Smooth muscle cell (in vitro differentiated cells): ENCODE data around the gene MIB1. TPM values are rescaled to one million over a fixed set of nuclear protein-coding genes. Genes with fewer than 3 reads are reported as not detected.

Experiments used
- DNase-seq: peaks from one replicate; lab custom pipeline; 2025; ENCODE audit not compliant: unreplicated experiment; lab: John Stamatoyannopoulos, UW
- H2AFZ ChIP-seq: fragments of 200-600 bp; sonication (generic); 2 replicates; pipeline ENCODE4 v1.6.0; 2016; ENCODE audit warnings: antibody characterized with exemption, low read depth, mild to moderate bottlenecking
- H3F3A ChIP-seq: fragments of 200-600 bp; sonication (generic); 2 replicates; pipeline ENCODE4 v1.6.0; 2017; ENCODE audit warnings: antibody characterized with exemption, low read depth
- H3K27ac ChIP-seq: fragments of 200-600 bp; sonication (generic); 2 replicates; pipeline ENCODE4 v1.5.1; 2016; ENCODE audit warnings: low read depth, mild to moderate bottlenecking
- H3K27me3 ChIP-seq: fragments of 200-600 bp; sonication (generic); 2 replicates; pipeline ENCODE4 v1.6.1; 2016; ENCODE audit warnings: low read depth, mild to moderate bottlenecking
- H3K36me3 ChIP-seq: fragments of 200-600 bp; sonication (generic); 2 replicates; pipeline ENCODE4 v1.5.1; 2016; ENCODE audit warnings: low read depth
- H3K4me1 ChIP-seq: fragments of 200-600 bp; sonication (generic); 2 replicates; pipeline ENCODE4 v1.5.1; 2016; ENCODE audit warnings: low read depth
- H3K4me2 ChIP-seq: fragments of 200-600 bp; sonication (generic); 2 replicates; pipeline ENCODE4 v1.6.0; 2016; ENCODE audit warnings: mild to moderate bottlenecking
- H3K4me3 ChIP-seq: fragments of 200-600 bp; sonication (generic); 2 replicates; pipeline ENCODE4 v1.5.1; 2016; ENCODE audit warnings: mild to moderate bottlenecking
- H3K79me2 ChIP-seq: fragments of 200-600 bp; sonication (generic); 2 replicates; pipeline ENCODE4 v1.6.0; 2016; ENCODE audit warnings: low read depth, mild to moderate bottlenecking
- H3K9ac ChIP-seq: fragments of 200-600 bp; sonication (generic); 2 replicates; pipeline ENCODE4 v1.6.0; 2016; ENCODE audit warnings: low read depth
- H3K9me3 ChIP-seq: fragments of 200-600 bp; sonication (generic); replicated peaks from 2 replicates; pipeline ENCODE4 v1.5.1; 2016; ENCODE audit warnings: low read depth
- H4K20me1 ChIP-seq: fragments of 200-600 bp; sonication (generic); 2 replicates; pipeline ENCODE4 v1.6.0; 2016; ENCODE audit warnings: low read depth
- WGBS: methylation state at CpG from one replicate; pipeline ENCODE4 v1.1.7; 2016; ENCODE audit warnings: low lambda C conversion rate; 5-methylcytosine and 5-hydroxymethylcytosine counted together
- polyA plus RNA-seq: library from polyadenylated mRNA; unstranded; fragments of >200 nt; fragmentation: Nextera tagmentation; extraction: Ambion mirVana; gene quantifications from 2 replicates; pipeline ENCODE4 v1.2.1, GENCODE V29; 2016
- total RNA-seq: library from RNA; depleted of rRNA; stranded (reverse); fragments of >200 nt; gene quantifications from 2 replicates; pipeline ENCODE4 v1.2.3, GENCODE V29; 2014
- TF ChIP-seq, protein P1 (sequence below): fragments of 200-600 bp; sonication (generic); IDR thresholded peaks from 2 replicates; pipeline ENCODE4 v1.5.1; 2017; ENCODE audit warnings: borderline replicate concordance, mild to moderate bottlenecking, antibody characterized with exemption; ENCODE audit not compliant: insufficient read depth, poor library complexity, severe bottlenecking

The MIB1 gene
- total and polyA plus RNA-seq, 2 experiments from 2014 or later = 9.2 to 69.1 TPM

DNA sequence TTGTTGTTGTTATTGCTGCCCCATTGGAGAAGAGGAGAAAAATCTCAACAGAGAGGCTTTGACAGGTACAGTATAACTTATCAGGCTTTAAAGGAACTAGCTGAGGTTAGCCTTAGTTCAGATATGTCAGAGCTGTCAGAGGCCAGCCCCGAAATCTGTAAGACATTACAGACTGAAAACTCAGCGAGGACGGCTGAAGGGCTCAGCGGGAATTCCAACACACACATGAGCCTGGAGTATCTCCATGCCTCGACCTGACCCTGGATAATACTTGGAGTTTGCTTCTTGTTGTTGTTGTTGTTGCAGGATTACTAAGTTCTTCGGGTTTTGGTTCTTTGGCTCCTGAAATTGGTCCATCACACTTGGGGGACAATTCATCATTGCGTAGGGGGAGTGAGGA is 166.9 kb downstream of the MIB1 start:
- TF ChIP-seq, protein P1, sequence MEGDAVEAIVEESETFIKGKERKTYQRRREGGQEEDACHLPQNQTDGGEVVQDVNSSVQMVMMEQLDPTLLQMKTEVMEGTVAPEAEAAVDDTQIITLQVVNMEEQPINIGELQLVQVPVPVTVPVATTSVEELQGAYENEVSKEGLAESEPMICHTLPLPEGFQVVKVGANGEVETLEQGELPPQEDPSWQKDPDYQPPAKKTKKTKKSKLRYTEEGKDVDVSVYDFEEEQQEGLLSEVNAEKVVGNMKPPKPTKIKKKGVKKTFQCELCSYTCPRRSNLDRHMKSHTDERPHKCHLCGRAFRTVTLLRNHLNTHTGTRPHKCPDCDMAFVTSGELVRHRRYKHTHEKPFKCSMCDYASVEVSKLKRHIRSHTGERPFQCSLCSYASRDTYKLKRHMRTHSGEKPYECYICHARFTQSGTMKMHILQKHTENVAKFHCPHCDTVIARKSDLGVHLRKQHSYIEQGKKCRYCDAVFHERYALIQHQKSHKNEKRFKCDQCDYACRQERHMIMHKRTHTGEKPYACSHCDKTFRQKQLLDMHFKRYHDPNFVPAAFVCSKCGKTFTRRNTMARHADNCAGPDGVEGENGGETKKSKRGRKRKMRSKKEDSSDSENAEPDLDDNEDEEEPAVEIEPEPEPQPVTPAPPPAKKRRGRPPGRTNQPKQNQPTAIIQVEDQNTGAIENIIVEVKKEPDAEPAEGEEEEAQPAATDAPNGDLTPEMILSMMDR = no peak

DNA sequence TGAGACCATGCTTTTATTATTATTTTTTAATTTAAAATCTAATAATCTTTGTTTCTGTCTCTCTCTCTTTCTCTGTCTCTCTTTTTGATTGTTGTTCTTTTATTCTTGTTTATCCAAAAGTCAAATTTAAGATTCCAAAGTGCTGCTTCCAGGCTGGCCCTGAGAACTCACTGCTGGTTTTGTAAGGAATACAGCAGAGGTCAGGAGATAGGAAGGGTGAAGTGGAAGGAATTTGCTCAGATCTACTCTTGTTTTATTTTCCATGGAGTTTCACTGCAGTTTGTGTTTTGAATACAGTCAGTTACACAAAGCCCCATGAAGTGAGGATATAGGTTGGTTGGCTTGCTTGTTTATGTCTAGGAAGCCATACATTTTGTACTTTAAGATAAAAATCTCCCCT is 168.1 kb downstream of the MIB1 start:
- no peak overlapping the region for H3K27ac ChIP-seq
- H3K9ac ChIP-seq = no peak overlapping the region
- DNase-seq = no peak
- no peaks in the 10 kb centered on the region for H3F3A ChIP-seq
- peaks cover 16% of the 10 kb centered on the region for H3K27me3 ChIP-seq
- TF ChIP-seq, protein P1 = no peak
- H3K9me3 ChIP-seq = no peaks in the 10 kb centered on the region
- H3K79me2 ChIP-seq = no peaks in the 10 kb centered on the region
- no peak overlapping the region for H3K4me3 ChIP-seq
- no peaks in the 10 kb centered on the region for H4K20me1 ChIP-seq
- H3K4me2 ChIP-seq = no peak overlapping the region
- no peak overlapping the region for H2AFZ ChIP-seq
- no peaks in the 10 kb centered on the region for H3K36me3 ChIP-seq
- H3K4me1 ChIP-seq = no peaks in the 10 kb centered on the region

More for the DNA sequence above, 166.9 kb downstream of the MIB1 start:
- Histone ChIP-seq H4K20me1 (no peaks in the 10 kb centered on the region), H3K4me1 (no peaks in the 10 kb centered on the region), H3K9me3 (no peaks in the 10 kb centered on the region), H3K27ac (no peak overlapping the region), H3K9ac (no peak overlapping the region), H3K79me2 (no peaks in the 10 kb centered on the region), H3K4me2 (no peak overlapping the region), H3K27me3 (peaks cover 16% of the 10 kb centered on the region), H3F3A (no peaks in the 10 kb centered on the region), H3K36me3 (no peaks in the 10 kb centered on the region), H2AFZ (no peak overlapping the region), H3K4me3 (no peak overlapping the region)
- WGBS = 59% methylated on average over 7 of the region's 7 CpGs
- DNase-seq = no peak

DNA sequence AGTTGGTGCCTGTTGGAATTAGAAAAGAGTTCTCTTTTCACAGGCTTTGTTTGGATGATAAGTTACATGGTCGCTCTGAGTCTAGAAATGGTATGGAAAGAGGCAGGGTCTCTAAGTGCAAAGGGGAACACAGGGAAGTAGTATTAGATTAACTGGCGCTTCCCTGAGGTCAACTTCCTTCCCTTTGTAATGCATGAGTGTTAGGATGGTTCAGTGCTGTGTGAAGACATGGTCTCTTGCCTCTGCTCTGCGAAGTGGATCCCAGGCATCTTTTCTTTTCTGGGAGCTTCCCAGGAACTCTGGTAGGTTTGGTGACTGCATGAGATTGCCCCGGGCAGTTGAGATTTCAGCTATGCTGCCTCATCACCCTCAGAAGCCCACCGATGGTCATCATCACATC is 170.3 kb downstream of the MIB1 start:
- WGBS = 53% methylated on average over 5 of the region's 5 CpGs
- H3K27ac ChIP-seq = no peak overlapping the region
- no peak overlapping the region for H2AFZ ChIP-seq
- no peaks in the 10 kb centered on the region for H3K4me1 ChIP-seq
- H3K4me3 ChIP-seq = no peak overlapping the region
- TF ChIP-seq, protein P1 = no peak
- no peaks in the 10 kb centered on the region for H3K9me3 ChIP-seq
- no peak overlapping the region for H3K9ac ChIP-seq
- no peaks in the 10 kb centered on the region for H3F3A ChIP-seq
- no peaks in the 10 kb centered on the region for H4K20me1 ChIP-seq
- no peak overlapping the region for H3K4me2 ChIP-seq
- no peaks in the 10 kb centered on the region for H3K36me3 ChIP-seq
- DNase-seq = no peak
- no peaks in the 10 kb centered on the region for H3K79me2 ChIP-seq
- peaks cover 16% of the 10 kb centered on the region for H3K27me3 ChIP-seq

DNA sequence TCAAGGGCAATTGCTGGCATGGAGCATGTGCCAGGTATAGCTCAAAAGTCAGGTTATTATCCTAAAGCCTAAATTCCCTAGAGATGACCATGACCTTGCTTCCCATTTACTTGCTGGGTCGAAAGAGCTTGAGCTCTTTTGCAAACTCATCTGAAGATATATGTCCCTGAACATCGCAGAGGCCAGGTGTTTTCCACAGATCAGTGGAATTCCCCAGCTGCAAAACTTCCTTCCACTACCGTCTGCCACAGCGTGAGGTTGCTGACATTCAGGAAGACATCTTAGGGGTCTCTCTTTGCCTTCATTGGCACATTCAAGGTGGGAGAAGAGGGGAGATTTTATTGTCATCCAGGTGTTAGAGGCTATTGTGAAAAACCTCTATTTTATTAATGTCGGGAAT is 171.0 kb downstream of the MIB1 start:
- Histone ChIP-seq H3K9ac (no peak overlapping the region), H3K4me2 (no peak overlapping the region), H3K27ac (no peak overlapping the region), H3F3A (no peaks in the 10 kb centered on the region), H4K20me1 (no peaks in the 10 kb centered on the region), H3K36me3 (no peaks in the 10 kb centered on the region), H3K79me2 (no peaks in the 10 kb centered on the region), H2AFZ (no peak overlapping the region), H3K4me1 (no peaks in the 10 kb centered on the region), H3K4me3 (no peak overlapping the region), H3K9me3 (no peaks in the 10 kb centered on the region), H3K27me3 (peaks cover 16% of the 10 kb centered on the region)
- DNase-seq = no peak
- TF ChIP-seq, protein P1 = no peak
- WGBS = 84% methylated on average over 5 of the region's 5 CpGs
